Renal cortical epithelial cell (primary cell): ENCODE measurements around the gene PFDN5. TPM values are rescaled to one million over a fixed set of nuclear protein-coding genes. Genes with fewer than 3 reads are reported as not detected.
"Not testable (repeated sequence)": the region's sequence is repeated elsewhere in the genome, so short reads cannot be mapped to it uniquely, and the experiment has no call there.

Experiments used
- DNase-seq: peaks from one replicate; pipeline ENCODE4 v3.0.0-alpha.2; 2011; ENCODE audit warnings: low read depth
- total RNA-seq: library from RNA; depleted of rRNA; stranded (reverse); fragments of >200 nt; gene quantifications from 2 replicates; pipeline ENCODE4 v1.2.3, GENCODE V29; 2014

The PFDN5 gene
- total RNA-seq, 1 donor from 2014 or later: 327 TPM

DNA sequence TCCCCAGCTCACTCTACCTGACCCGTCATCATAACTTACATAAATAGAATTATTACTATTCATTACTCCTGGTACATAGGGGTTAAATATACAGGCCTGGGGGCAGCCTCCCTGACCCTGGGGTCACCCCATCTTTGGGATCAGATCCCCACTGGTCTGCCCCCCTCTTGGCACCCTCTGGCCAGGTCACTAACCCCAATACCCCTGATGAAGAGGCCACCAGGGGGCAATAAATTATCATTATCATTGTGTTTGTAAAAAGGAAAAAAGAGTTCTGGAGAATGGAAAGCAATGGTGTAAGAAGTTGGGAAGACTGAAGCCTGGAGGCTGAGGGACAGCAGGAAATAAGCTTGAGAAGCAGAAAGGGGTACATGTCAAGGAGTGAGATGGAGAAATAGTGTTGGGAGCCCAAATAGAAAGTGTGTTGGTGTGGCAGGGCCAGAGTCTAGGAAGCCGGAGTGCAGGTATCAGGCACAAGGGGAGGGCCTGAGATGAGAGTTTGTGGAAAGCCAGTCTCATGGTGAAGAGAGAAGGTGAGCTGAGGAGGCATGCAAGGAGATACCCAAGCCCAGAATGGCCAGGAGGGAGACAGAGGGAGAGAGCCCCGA, 32.2 kb downstream of the PFDN5 start:
- no peak for DNase-seq

DNA sequence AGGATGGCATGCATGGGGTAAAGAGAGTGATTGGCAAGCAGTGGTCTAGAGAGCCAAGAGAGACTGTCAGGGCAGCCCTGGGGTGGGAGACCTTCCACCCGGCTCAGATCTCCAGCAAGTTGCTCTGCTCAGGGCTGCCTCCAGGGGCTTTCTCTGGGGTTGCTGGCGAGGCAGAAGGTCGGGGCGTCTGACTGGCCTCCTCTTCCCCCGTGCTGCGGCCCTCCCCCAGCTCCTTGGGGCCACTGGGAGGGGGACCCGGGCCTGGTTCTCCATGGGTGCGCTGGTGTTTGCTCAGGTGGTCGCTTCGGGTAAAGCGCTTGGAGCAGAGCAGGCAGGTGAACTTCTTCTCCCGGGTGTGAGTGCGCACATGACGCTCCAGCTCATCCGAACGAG, 32.7 kb downstream of the PFDN5 start:
- no peak for DNase-seq

DNA sequence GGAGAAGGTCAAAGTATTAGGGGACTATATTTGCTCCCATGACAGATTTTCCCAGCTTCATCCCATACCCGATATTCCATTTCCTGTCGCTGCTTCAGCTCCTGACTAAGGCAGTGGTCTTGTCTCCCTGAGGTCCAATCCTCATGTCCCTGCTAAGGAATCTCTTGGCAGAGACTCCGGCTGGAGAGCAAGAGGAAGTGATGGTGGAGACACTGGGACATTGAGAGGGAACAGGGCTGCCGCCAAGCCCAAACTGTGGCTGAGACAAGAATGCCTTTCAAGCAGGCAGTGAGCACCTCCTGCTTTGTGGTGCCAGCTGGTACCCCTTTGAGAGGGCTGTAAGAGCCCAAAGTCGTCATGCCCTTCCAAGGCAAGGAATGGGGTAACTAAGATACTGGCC, 35.3 kb downstream of the PFDN5 start:
- no peak for DNase-seq

- DNase-seq: not testable (repeated sequence)
Measured at GRCh38 chr12:53332339-53332738, 37.0 kb downstream of the PFDN5 start.

- DNase-seq: no peak
Measured at GRCh38 chr12:53332744-53333143, 37.4 kb downstream of the PFDN5 start.

GRCh38 chr12:53333289-53333688, 37.9 kb downstream of the PFDN5 start:
- DNase-seq: no peak

- no peak for DNase-seq
Measured at GRCh38 chr12:53333845-53334244, 38.5 kb downstream of the PFDN5 start.

GRCh38 chr12:53334822-53335221, 39.5 kb downstream of the PFDN5 start:
- no peak for DNase-seq

DNA sequence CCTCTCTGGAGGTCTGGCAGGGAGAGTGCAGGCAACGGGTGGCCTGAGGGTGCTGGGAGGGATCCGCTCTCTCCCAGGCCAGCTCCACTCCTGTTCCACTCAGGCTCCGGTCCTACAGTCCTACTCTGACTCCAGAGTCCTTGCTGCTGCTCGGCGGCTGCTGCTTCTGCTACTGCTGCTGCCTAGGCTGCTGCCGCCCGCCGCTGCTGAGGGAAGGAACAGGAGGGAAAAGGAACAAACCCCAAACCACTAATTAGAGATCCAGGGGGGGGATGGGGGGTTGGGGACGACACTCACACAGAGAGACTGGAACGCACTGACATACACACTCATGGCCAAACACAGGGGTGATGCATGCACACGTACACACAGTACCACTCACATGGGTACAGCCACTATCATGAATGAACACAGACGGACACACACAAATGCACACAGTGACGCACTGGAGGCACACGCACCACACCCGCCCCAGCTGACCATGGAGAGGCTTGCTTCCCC, 40.9 kb downstream of the PFDN5 start, which contains the start of gene SP7:
SP7 (minus strand) TSS at position 174 of the 501 bp plus-strand sequence. CDS start 708 bp downstream, outside the sequence.
- no peak for DNase-seq

GRCh38 chr12:53338017-53338416, 42.7 kb downstream of the PFDN5 start:
- DNase-seq: no peak

DNA sequence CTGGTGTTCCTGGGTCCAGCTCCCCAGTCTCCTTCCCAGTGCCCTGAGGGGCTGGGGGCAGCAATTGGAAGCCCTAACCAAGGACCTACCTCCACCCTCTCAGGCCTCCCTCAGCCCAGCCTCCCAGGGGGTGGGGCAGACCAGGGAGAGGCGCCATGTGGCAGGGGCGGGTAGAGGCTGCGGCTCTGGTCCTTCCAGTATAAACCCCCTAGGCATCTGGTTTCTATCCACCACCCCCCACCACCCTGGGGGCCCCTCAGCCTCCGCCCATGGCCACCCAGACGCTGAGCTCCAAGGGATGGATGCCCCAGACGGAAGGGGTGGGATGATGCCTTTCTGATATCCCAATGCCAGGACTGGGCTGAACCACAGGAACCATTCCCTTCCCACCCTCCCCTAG, 43.6 kb downstream of the PFDN5 start:
- DNase-seq: no peak

- no peak for DNase-seq
Measured at GRCh38 chr12:53340398-53340797, 45.1 kb downstream of the PFDN5 start.

GRCh38 chr12:53343449-53343848, 48.1 kb downstream of the PFDN5 start:
- no peak for DNase-seq

DNA sequence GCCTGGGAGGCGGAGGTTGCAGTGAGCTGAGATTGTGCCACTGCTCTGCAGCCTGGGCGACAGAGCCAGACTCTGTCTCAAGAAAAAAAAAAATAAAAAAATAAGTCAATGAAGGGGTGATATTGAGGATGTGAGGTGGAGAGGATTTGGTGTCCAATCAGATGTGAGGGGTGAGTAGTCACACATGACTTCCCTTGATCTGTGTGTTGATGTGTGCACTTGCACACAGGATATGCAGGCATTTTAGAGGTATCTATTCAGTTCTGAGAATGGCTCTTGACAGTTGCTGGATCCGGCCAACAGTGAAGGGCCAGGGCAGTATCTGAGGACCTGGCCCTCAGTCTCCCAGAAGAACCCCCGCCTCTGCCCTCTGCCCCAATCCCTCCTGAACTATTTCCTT, 48.6 kb downstream of the PFDN5 start:
- DNase-seq: no peak

DNA sequence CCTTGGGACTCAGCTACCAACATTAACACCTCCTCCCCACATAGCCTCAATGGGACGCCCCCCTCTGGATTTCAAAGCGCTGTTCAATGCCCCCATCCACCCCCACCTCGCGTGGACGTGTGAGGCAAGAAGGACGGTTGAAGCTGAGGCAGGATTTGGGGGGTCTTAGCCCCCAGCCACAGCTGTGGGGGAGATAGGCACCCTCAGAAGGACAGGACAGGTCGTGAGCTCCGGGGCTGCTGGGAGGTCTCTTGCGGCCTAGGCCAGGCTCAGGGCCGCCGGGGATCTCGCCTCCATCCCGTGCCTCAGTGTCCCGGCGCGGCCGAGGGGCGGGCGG, 49.1 kb downstream of the PFDN5 start:
- DNase-seq: no peak

GRCh38 chr12:53344824-53345485, 49.6 kb downstream of the PFDN5 start:
- peak; percentile 42 for DNase-seq

DNA sequence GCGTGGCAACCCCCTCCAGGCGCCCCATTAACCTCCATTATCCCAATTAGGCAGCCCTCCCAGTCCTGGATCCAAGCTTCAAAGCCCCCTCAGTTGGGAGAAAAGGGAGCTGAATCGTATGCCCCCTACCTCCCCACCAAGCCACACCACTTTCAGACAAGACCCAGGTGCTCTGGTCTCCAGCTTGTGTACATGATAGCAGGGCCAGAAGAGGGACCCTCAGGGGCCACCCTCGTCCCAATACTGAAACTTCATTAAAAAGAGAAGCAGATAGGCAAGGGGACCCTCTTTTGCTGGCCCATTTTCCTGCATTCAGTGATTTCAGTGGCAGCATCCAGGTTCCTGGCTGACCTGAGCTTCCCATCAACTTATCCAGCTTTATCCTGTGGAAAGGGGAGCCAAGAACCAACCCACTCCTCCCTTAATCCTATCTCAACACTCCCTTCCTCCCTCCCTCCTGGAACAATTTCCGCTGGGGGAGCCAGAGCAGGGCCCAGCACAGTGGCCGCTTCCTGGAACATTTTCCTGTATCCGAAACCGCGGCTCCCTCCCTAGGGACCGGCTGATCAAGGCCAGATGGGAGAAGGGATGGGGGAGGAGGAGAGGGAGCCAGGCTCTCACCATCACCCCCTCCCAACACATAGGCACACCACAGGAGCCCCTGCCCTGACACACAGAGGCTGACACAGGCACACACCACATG, 50.3 kb downstream of the PFDN5 start:
- no peak for DNase-seq

DNA sequence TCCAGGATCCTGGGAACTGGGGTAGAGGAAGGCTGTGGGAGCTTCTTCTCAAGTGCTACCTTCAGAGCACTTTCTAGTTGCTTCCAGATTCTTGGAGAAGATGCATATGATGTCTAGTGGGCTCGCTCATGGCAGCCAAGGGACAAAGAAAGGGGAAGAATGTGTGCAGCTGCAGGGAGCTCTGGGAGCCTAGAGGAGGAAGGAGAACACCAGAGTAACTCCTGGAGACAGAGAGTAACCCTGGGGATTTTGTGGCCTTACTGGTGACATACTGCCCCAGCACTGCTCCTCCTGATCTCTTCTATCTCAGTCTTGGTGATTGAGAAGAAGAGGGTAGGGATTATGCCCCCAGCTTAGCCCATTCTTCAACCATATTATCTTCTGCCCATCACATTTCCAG, 51.1 kb downstream of the PFDN5 start:
- DNase-seq: no peak

DNA sequence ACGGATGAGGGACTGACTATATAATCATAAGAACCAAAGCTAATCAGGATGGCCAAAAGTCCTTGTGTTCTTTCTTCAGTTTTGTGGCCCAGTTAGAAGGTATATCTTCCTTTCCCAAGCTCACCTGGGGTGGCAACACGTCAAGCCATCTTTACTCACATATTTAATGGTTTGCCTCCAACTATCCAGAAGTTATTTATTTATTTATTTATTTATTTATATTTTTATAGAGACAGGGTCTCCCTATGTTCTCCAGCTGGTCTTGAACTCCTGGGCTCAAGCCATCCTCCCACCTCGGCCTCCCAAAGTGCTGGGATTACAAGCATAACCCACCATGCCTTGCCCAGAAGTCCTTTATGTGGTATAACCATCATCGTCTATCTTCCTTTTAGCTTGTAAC, 52.6 kb downstream of the PFDN5 start:
- DNase-seq: no peak
